GM15510 (cell line): ENCODE measurements around the gene HDAC1.

Experiments used
- POLR2A ChIP-seq: IDR thresholded peaks from 3 replicates; pipeline ENCODE4 v1.6.1; 2011; ENCODE audit warnings: borderline replicate concordance; ENCODE audit not compliant: insufficient read length; ENCODE audit errors: extremely low read depth

Gene HDAC1

GRCh38 chr1:32303997-32304622, 12.2 kb downstream of the HDAC1 start:
- no peak for TF ChIP-seq POLR2A

GRCh38 chr1:32305310-32305709, 13.4 kb downstream of the HDAC1 start:
- no peak for TF ChIP-seq POLR2A

GRCh38 chr1:32307324-32307723, 15.4 kb downstream of the HDAC1 start:
- TF ChIP-seq POLR2A: no peak

- TF ChIP-seq POLR2A: no peak
These were observed 18.1 kb downstream of the HDAC1 start for GRCh38 chr1:32309960-32310359.

DNA sequence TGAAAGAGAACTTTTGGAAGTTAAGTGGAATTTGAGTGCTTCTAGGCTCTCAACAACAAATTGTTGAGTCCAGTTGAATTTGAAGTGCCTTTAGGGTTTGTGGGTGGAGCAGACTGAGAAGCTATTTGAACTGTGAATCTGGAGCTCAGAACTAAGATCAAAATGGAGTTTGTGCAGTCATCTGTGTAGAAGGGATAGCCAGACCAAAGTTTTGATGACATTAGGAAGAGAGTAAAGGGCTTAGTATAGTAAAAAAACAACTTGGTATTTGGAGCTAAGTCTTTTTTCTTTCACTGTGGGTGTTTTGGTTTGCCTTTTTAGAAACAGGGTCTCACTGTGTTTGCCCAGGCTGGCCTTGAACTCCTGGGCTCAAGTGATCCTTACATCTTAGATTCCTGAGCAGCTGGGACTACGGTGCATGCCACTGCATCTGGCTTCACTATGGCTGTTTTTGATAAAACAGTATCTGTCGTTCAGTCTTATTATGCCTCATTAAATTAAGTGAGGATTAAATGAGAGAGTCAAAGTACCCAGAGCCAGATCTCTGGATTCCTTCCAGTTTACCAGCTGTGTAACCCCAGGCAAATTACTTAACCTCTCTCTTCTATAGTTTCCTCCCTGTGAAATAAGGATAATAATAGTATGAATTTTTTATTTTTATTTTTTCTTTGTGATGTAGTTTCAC, 20.0 kb downstream of the HDAC1 start:
- no peak for TF ChIP-seq POLR2A

GRCh38 chr1:32316903-32317277, 25.0 kb downstream of the HDAC1 start:
- TF ChIP-seq POLR2A: no peak

DNA sequence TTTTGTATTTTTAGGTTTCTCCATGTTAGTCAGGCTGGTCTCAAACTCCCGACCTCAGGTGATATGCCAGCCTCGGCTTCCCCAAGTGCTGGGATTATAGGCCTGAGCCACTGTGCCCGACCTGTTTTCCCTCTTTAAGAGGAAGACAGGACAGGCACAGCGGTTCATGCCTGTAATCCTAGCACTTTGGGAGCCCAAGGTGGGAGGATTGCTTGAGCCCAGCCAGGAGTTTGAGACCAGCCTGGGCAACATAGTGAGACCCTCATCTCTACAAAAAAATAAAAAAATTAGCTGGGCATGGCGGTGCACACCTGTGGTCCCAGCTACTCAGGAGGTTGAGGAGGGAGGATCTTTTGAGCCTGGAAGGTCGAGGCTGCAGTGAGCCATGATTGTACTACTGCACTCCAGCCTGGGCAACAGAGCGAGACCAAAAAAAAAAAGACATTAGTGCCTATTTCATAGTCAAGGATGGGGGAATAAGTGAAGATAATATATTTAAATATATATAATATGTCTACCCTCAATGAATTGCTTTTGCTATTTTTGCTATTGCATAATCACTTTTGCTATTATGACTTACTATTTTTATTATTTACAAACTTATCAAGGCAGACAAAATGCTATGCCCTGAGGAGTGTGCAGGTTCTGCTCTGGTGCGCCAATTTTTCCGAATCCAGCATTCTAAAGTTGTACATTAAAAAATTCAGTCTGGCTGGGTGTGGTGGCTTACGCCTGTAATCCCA, 26.4 kb downstream of the HDAC1 start:
- no peak for TF ChIP-seq POLR2A

GRCh38 chr1:32321712-32322291, 29.9 kb downstream of the HDAC1 start:
- no peak for TF ChIP-seq POLR2A

DNA sequence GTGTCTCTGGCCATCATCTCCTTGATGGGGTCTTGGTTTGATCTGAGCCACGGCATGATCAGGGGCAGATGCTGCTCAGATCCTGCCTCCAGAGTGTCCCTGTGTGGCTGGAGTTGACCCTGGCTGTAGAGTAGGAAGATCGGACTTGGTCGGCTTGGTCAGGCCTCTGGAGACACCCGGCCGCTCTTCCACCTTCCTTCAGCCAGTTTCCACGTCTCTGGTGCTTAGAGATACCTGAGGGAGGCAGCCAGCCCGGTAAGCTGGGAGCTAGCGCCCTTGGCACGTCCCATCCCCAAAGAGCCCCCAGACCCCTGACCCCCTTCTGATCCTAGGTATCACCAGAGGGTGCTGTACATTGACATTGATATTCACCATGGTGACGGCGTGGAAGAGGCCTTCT, 35.3 kb downstream of the HDAC1 start:
- TF ChIP-seq POLR2A: no peak

DNA sequence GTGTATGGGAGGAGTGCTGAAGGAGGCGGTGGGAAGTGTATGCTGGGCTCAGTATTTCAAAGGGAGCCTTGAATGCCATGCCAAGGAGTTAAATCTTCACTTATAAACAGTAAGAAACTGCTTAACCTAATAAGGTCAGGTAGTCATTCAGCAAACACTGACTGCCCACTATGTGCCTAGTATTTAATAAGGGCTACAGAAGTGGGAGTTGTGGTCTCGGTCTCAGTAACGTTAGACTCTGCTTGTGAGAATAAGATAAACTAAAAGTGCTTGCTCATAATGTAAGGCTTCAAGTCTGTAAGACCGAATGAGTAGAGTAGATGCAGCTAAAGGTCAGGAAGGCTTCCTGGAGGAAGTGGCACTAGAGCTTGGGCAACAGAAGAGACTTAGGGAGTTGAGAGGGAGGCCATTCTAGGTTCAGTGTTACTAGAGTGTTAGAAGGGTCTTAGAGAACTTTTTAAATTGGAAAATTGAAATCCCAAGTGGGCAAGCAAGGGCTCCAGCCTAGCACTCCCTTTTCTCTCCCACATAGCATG, 38.1 kb downstream of the HDAC1 start:
- no peak for TF ChIP-seq POLR2A

GRCh38 chr1:32330558-32331151, 38.8 kb downstream of the HDAC1 start:
- no peak for TF ChIP-seq POLR2A

DNA sequence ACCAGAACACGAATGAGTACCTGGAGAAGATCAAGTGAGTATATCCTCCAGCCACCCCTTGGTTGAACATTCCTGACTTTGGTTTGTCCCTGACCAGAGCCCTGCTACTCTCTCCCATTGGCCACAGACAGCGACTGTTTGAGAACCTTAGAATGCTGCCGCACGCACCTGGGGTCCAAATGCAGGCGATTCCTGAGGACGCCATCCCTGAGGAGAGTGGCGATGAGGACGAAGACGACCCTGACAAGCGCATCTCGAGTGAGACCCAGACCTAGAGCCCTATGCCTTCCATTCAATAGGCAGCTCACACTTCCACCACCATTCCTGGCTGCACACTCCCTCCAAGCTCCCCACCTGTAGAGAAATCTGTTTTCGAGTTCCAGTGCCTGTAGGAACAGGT, 39.7 kb downstream of the HDAC1 start:
- TF ChIP-seq POLR2A: no peak

DNA sequence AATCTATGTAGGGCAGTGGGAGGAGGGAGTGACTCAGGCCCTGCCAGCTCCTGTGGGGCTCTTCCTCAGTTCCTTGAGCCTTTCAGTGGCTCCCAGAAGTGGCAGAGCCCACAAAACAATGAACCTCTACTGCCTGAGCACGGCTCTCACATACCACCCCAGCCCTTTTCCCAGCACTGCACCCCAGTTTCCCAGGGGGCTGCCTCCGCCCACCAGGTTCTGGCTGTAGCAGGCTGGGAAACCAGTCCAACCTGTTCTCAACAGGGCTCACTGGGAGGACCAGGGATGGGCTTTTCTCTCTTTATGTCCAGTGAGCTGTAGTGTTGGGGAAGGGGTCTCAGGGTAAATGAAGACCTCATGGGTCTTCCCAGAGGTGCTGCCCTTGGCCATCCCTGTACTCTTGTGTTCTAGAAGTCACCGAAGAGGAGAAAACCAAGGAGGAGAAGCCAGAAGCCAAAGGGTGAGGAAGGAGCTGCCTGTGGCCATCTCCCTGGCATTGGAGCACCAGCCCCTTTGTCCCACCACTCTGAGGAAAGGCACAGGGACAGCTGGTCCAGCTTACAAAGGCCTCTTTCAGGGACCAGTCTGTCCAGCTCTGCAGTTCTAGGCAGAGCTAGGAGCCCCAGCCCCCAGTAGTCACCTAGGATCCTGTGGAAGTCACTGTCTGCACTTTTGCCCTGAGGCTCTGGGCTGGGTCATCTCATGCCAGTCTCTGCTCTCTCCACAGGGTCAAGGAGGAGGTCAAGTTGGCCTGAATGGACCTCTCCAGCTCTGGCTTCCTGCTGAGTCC, 40.6 kb downstream of the HDAC1 start:
- peak; percentile 35 for TF ChIP-seq POLR2A
